HG02870 (cell line): ENCODE measurements around the gene AQP6.

ENCODE experiments used
- ATAC-seq: cut with Tn5 transposase; IDR thresholded peaks from one replicate; pipeline ENCODE4 v1.9.1; 2021; ENCODE audit warnings: mild to moderate bottlenecking, moderate library complexity; ENCODE audit not compliant: unreplicated experiment

Gene AQP6

GRCh38 chr12:49972641-49973360, at the start of gene AQP6:
Gene AQP6 (plus strand): TSS chr12:49972947. CDS start chr12:49973174, 227 bp downstream.
- ATAC-seq, result no peak

GRCh38 chr12:49923035-49923644, 49.6 kb upstream of the AQP6 start:
- no peak for ATAC-seq

DNA sequence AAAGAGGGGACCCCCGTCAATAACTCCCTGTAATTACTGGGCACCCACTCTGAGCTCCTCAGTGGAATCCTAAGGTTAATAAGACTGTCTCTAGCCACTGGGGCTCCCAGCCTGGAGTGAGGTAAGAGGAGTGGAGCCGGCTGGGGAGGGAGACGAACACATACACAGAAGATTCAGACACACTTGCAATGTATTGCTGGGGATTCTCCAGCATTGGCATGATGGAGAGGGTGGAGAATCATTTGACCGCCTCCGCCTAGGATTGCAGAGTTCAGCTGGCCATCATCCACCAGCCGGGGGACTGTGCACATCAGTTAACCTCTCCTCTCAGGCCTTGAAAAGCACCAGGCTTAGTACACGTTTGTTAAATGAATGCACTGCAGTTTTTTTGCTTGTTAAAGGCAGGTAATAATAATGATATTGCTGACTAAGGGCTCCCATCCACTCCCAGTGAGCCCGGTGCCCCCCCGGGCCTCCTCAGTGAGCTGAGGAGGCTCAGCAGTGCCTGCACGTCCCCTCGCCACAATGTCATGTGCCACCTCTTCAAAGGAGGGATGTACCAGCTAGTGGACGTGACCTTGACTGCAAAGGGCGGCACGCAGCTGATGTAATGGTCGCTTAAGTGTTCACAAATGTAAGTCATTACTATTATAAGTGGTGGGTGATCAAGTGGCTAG, 48.7 kb upstream of the AQP6 start:
- no peak for ATAC-seq

- ATAC-seq, result no peak
Measured at GRCh38 chr12:49924628-49925246, 48.0 kb upstream of the AQP6 start.

- no peak for ATAC-seq
Measured at GRCh38 chr12:49925433-49926204, 47.1 kb upstream of the AQP6 start.

- ATAC-seq, result no peak
Measured at GRCh38 chr12:49928471-49928870, 44.3 kb upstream of the AQP6 start.

- no peak for ATAC-seq
Measured at GRCh38 chr12:49929581-49929980, 43.2 kb upstream of the AQP6 start.

GRCh38 chr12:49930515-49931288, 42.0 kb upstream of the AQP6 start:
- no peak for ATAC-seq

GRCh38 chr12:49932023-49932422, 40.7 kb upstream of the AQP6 start:
- ATAC-seq, result no peak

DNA sequence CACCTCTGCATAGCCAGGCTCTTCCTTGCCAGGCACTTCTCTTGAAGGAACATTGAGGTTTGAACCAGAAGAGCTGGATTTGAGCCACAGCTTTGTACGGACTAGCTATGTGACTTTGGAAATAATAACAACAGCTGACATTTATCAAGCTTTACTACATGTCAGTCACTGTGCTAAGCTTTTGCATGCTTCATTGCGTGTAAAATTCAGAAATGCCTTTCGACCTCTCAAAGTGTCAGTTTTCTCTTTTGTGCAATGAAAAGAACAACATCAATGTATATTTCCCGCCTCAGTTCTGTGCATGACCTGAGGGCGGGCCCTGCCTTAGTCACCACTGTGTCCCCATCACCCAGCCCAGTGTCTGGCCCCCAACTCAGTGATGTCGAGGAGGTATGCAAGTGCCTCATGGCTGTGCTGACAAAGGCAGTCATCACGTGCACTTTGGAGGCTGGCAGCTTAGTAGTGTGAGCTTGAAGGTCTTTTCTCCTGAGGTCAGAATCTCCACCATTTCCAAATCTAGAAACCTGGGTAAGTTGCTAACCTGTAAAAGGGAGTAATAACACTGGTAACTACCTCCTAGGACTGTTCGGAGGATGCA, 40.1 kb upstream of the AQP6 start:
- no peak for ATAC-seq

GRCh38 chr12:49933796-49934195, 39.0 kb upstream of the AQP6 start:
- no peak for ATAC-seq

DNA sequence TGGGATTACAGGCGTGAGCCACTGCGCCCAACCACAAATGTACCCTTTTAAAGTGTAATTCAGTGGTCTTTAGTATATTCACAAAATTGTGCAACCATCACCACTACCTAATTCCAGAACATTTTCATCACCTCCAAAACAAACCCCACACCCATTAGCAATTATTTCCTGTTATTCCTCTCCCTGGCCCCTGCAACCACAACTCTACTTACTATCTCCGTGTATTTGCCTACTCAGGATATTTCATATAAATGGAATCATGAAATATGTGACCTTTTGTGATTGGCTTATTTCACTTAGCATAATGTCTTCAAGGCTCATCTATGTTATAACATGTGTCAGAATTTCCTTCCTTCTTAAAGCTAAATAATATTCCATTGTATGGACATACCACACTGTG, 38.2 kb upstream of the AQP6 start:
- ATAC-seq, result no peak

DNA sequence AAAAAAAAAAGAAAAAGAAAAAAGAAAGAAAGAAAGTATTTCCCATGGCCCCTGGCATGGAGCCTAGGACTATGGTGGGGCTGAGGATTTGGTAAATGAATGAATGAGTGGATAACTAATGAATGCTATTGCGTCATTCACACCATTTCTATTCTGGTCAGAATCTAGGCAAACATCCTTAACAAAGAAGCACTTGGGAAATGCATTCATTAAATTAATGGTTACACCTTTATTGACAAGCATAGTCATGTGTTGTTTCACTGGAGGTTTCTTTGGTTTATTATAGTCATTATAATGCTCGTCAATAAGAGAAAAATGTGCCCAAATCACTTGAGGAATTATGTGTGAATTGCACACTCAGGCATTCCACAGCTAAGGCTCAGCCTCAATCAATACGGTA, 35.8 kb upstream of the AQP6 start:
- no peak for ATAC-seq

- ATAC-seq, result no peak
Measured at GRCh38 chr12:49937639-49938300, 35.0 kb upstream of the AQP6 start.

- ATAC-seq, result no peak
Measured at GRCh38 chr12:49939307-49939706, 33.4 kb upstream of the AQP6 start.

- ATAC-seq, result no peak
Measured at GRCh38 chr12:49939707-49940106, 33.0 kb upstream of the AQP6 start.

DNA sequence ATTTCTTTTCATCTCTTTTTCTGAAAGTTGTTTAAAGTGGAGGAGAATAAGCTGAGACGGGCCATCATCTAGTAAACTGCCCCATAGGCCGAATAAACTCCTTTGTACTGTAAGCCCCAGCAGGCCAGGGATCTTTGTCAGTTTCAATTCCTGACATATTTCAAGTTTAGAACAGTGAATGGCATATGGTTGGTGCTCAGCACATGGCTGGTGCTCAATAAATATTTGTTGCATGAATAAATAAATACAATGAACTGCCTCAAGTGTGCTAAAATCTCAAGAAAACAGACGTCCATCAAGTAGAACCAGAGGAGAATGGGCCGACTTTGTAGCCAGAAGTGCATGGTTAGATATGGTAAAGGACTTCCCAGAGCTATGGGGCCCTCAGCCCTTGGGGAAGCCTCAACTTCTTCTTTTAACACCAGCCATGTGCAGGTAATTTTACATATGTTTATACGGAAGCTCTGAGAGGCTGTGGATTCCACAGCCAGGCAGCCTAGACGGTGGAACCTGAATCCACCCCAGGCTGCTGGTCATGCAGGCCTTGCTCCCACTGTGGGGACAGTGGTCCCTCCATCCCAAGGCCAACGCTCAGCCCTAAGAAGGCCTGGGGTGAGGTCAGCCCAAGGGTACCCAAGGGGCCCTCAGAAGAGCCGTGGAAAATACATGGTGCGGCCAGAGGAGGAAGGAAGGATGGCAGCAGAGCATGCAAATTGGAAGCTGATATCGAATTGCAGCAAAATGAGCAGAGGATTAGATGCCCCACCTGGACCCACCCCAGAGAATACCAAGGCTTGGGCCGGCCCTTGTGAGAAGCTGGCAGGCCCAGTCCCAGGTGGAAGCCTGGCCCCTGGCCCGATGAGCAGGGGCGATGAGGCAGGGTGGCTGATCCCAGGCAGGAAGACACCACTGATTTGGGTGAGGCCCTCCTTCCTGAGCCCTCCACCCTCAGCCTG, 30.9 kb upstream of the AQP6 start:
- ATAC-seq, result no peak

DNA sequence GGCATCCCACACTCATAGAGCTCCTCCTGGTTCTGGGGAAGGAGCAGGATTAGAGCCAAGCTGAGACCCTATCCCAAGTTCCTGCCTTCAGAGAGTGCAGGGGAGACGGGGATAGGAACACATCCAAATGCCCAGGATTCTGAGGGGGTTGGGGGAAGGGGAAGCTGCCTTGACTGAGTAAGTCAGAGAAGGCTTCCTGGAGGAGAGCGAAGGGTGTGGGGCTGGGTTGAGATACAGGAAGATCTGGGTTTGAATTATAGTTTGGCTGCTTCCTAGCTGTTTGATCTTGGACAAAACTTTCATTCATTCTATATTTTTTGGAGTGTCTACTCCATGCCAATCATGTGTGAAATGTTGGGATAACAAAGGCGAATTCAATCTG, 30.2 kb upstream of the AQP6 start:
- no peak for ATAC-seq
